ENCODE data around the gene PRIM1. TPM values are rescaled to one million over a fixed set of nuclear protein-coding genes. Genes with fewer than 3 reads are reported as not detected.
A peak's percentile ranks its signal among the peaks of the same experiment; 100 is the strongest.
"Not testable (repeated sequence)": the region's sequence is repeated elsewhere in the genome, so short reads cannot be mapped to it uniquely, and the experiment has no call there.

The PRIM1 gene
- 3.5 and 7.8 TPM in 2 replicates for total RNA-seq (2022)
- Bru-seq, nascent RNA, result percentile 34 among the genes with signal in this experiment
- BruChase-seq, experiment 1, labeled RNA remaining after a 6-hour chase, result percentile 42 among the genes with signal in this experiment
- percentile 41 among the genes with signal in this experiment for BruChase-seq, experiment 2, labeled RNA remaining after a 2-hour chase
- long read RNA-seq, transcript PRIM1-201 (13 exons, 1,393 nt), result major isoform, 8 of 10 reads
- long read RNA-seq, partial matches to known transcripts, result 0 of 10 reads
- long read RNA-seq, other reads (novel, unspliced or antisense), result 2 of 10 reads

DNA sequence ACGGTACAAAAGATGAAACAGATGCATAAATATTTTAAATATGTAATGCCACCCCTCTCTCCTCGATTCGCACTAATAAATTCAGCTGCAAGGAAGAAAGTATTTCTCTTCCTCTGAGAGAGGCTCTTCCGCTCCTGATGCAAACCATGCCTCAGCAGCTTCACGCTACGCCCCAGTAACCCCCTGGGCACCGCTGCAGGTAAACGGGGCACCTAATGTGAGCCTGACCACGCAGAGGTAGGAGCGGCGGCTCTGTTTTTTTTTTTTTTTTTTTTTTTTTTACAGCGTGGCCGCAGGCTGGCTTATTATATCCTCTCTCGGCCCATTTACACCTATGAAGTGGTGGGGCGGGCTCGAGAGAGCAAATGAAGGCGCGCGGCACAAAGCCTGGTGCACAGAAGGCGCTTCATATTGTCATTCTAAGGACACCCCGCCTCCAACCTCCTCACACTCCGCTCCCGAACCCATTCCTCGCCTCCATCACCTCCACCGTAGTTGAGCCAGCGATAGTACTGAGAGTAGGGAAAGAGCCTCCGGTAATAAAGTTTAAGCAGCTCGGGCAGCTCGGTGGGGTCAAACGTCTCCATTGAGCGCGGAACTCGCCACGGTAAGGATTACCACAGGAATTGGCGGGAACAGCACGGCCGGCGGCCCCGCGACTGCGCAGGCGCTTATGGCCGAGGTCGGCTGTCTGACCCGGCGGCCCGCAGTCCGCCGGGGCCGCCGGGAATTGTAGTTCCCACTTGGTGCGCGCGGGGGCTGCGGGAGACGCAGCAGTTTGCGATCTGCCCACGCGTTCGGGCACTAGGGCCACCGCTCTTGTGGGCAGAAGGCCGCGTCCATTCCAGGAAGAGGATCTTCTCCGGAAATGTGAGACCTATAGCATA, at the start of gene PRIM1:
TSS of gene PRIM1 (minus strand) at position 612 of the 887 bp plus-strand sequence. CDS start at position 587, 25 bp downstream.
- peak; percentile 80 for DNase-seq (ENCODE audit: unreplicated experiment)
- H3K9me3 Mint-ChIP-seq (ENCODE audit: unreplicated experiment), result no peaks in the 10 kb centered on the region
- TF ChIP-seq, protein P1, sequence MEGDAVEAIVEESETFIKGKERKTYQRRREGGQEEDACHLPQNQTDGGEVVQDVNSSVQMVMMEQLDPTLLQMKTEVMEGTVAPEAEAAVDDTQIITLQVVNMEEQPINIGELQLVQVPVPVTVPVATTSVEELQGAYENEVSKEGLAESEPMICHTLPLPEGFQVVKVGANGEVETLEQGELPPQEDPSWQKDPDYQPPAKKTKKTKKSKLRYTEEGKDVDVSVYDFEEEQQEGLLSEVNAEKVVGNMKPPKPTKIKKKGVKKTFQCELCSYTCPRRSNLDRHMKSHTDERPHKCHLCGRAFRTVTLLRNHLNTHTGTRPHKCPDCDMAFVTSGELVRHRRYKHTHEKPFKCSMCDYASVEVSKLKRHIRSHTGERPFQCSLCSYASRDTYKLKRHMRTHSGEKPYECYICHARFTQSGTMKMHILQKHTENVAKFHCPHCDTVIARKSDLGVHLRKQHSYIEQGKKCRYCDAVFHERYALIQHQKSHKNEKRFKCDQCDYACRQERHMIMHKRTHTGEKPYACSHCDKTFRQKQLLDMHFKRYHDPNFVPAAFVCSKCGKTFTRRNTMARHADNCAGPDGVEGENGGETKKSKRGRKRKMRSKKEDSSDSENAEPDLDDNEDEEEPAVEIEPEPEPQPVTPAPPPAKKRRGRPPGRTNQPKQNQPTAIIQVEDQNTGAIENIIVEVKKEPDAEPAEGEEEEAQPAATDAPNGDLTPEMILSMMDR (IDR thresholded peaks at IDR 0.05; ENCODE audit: unreplicated experiment), result peak; percentile 63
- BruUV-seq (replicated peaks), result no TSS peak
- peak within 1 kb of the TSS; percentile 87 for H3K4me3 Mint-ChIP-seq (ENCODE audit: unreplicated experiment)
- peaks cover 20% of the 10 kb centered on the region for H3K4me1 Mint-ChIP-seq (ENCODE audit: insufficient read depth, unreplicated experiment)
- ChIA-PET CTCF (interaction anchor here (0.6 to 0.7 kb wide), 4 partner anchors 41 to 249 kb away, joined by 3 to 4 read pairs (median 4); no protein-coding TSS in a partner anchor), POLR2A (interaction anchor here (0.7 to 2.4 kb wide), 9 partner anchors 9 to 116 kb away, joined by 3 to 13 read pairs (median 5); partner anchors contain the start of genes ATP5F1B, NACA and PTGES3)
- peak within 1 kb of the TSS; percentile 59 for H3K27ac Mint-ChIP-seq (ENCODE audit: low read depth, unreplicated experiment)
- intact Hi-C loops (cut with micrococcal nuclease), result no loop called here
- H3K36me3 Mint-ChIP-seq (ENCODE audit: insufficient read depth, unreplicated experiment), result peaks cover 9% of the 10 kb centered on the region
- H3K27me3 Mint-ChIP-seq (ENCODE audit: insufficient read depth, unreplicated experiment), result no peaks in the 10 kb centered on the region

- H3K4me1 Mint-ChIP-seq (ENCODE audit: insufficient read depth, unreplicated experiment), result peaks cover 15% of the 10 kb centered on the region
- H3K27ac Mint-ChIP-seq (ENCODE audit: low read depth, unreplicated experiment), result no peak overlapping the region
- CTCF ChIA-PET, result no interaction called here
- no peak overlapping the region for H3K4me3 Mint-ChIP-seq (ENCODE audit: unreplicated experiment)
- H3K36me3 Mint-ChIP-seq (ENCODE audit: insufficient read depth, unreplicated experiment), result peaks cover 8% of the 10 kb centered on the region
- H3K27me3 Mint-ChIP-seq (ENCODE audit: insufficient read depth, unreplicated experiment), result no peaks in the 10 kb centered on the region
- TF ChIP-seq, protein P1 (IDR thresholded peaks at IDR 0.05; ENCODE audit: unreplicated experiment), result no peak
- DNase-seq (ENCODE audit: unreplicated experiment), result no peak
- intact Hi-C loops (cut with micrococcal nuclease), result no loop called here
- POLR2A ChIA-PET, result interaction anchor here (0.6 kb wide), 1 partner anchor 24 kb away, joined by 3 read pairs; no protein-coding TSS in a partner anchor
- no TSS peak for BruUV-seq (replicated peaks)
- no peaks in the 10 kb centered on the region for H3K9me3 Mint-ChIP-seq (ENCODE audit: unreplicated experiment)
Measured at GRCh38 chr12:56800221-56800620, 48.1 kb upstream of the PRIM1 start.

- CTCF ChIA-PET, result interaction anchor here (0.5 to 0.6 kb wide), 2 partner anchors 71 to 264 kb away, joined by 3 to 6 read pairs; no protein-coding TSS in a partner anchor
- intact Hi-C loops (cut with micrococcal nuclease); BruUV-seq (replicated peaks): not testable (repeated sequence)
Measured at GRCh38 chr12:56799345-56799744, 47.2 kb upstream of the PRIM1 start.

DNA sequence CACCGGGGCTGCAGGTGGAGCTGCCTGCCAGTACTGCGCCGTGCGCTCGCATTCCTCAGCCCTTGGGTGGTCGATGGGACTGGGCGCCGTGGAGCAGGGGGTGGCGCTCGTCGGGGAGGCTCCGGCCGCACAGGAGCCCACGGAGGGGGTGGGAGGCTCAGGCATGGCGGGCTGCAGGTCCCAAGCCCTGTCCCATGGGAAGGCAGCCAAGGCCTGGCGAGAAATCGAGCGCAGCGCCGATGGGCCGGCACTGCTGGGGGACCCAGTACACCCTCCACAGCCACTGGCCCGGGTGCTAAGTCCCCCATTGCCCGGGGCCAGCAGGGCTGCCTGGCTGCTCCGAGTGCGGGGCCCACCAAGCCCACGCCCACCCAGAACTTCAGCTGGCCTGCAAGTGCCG, 43.7 kb upstream of the PRIM1 start:
- BruUV-seq (replicated peaks); H3K4me1 Mint-ChIP-seq (ENCODE audit: insufficient read depth, unreplicated experiment); H3K27me3 Mint-ChIP-seq (ENCODE audit: insufficient read depth, unreplicated experiment); CTCF ChIA-PET; H3K36me3 Mint-ChIP-seq (ENCODE audit: insufficient read depth, unreplicated experiment); H3K4me3 Mint-ChIP-seq (ENCODE audit: unreplicated experiment); DNase-seq (ENCODE audit: unreplicated experiment); intact Hi-C loops (cut with micrococcal nuclease); POLR2A ChIA-PET; H3K27ac Mint-ChIP-seq (ENCODE audit: low read depth, unreplicated experiment); H3K9me3 Mint-ChIP-seq (ENCODE audit: unreplicated experiment): not testable (repeated sequence)

More at GRCh38 chr12:56799345-56799744, 47.2 kb upstream of the PRIM1 start:
- H3K27ac Mint-ChIP-seq (ENCODE audit: low read depth, unreplicated experiment); H3K27me3 Mint-ChIP-seq (ENCODE audit: insufficient read depth, unreplicated experiment); H3K9me3 Mint-ChIP-seq (ENCODE audit: unreplicated experiment); H3K4me3 Mint-ChIP-seq (ENCODE audit: unreplicated experiment); DNase-seq (ENCODE audit: unreplicated experiment); H3K36me3 Mint-ChIP-seq (ENCODE audit: insufficient read depth, unreplicated experiment): not testable (repeated sequence)
- H3K4me1 Mint-ChIP-seq (ENCODE audit: insufficient read depth, unreplicated experiment), result peaks cover 15% of the 10 kb centered on the region
- POLR2A ChIA-PET, result interaction anchor here (0.6 kb wide), 1 partner anchor 23 kb away, joined by 3 read pairs; no protein-coding TSS in a partner anchor

DNA sequence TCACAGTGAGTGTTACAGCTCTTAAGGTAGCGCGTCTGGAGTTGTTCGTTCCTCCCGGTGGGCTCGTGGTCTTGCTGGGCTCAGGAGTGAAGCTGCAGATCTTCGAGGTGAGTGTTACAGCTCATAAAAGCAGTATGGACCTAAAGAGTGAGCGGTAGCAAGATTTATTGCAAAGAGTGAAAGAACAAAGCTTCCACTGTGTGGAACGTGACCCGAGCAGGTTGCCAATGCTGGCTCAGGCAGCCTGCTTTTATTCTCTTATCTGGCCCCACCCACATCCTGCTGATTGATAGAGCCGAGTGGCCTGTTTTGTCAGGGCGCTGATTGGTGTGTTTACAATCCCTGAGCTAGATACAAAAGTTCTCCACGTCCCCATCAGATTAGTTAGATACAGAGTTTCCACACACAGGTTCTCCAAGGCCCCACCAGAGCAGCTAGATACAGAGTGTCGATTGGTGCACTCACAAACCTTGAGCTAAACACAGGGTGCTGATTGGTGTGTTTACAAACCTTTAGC, 43.0 kb upstream of the PRIM1 start:
- DNase-seq (ENCODE audit: unreplicated experiment); H3K27me3 Mint-ChIP-seq (ENCODE audit: insufficient read depth, unreplicated experiment); H3K9me3 Mint-ChIP-seq (ENCODE audit: unreplicated experiment); H3K36me3 Mint-ChIP-seq (ENCODE audit: insufficient read depth, unreplicated experiment); H3K4me1 Mint-ChIP-seq (ENCODE audit: insufficient read depth, unreplicated experiment); POLR2A ChIA-PET; BruUV-seq (replicated peaks); H3K27ac Mint-ChIP-seq (ENCODE audit: low read depth, unreplicated experiment); H3K4me3 Mint-ChIP-seq (ENCODE audit: unreplicated experiment); intact Hi-C loops (cut with micrococcal nuclease); CTCF ChIA-PET: not testable (repeated sequence)

GRCh38 chr12:56793124-56793523, 41.0 kb upstream of the PRIM1 start:
- peak; percentile 62 for DNase-seq (ENCODE audit: unreplicated experiment)
- intact Hi-C loops (cut with micrococcal nuclease); H3K36me3 Mint-ChIP-seq (ENCODE audit: insufficient read depth, unreplicated experiment); H3K27me3 Mint-ChIP-seq (ENCODE audit: insufficient read depth, unreplicated experiment); CTCF ChIA-PET; H3K27ac Mint-ChIP-seq (ENCODE audit: low read depth, unreplicated experiment); POLR2A ChIA-PET; H3K4me3 Mint-ChIP-seq (ENCODE audit: unreplicated experiment); BruUV-seq (replicated peaks); H3K9me3 Mint-ChIP-seq (ENCODE audit: unreplicated experiment); H3K4me1 Mint-ChIP-seq (ENCODE audit: insufficient read depth, unreplicated experiment): not testable (repeated sequence)

Measured in MCF 10A (cell line).